HEK293 (cell line): ENCODE data around the gene ACADVL.
A peak's percentile ranks its signal among the peaks of the same experiment; 100 is the strongest.

Experiments
- GLIS1 ChIP-seq: fragments of 450-650 bp; formaldehyde crosslinking; IDR thresholded peaks from 2 replicates; pipeline ENCODE4 v1.5.1; 2016; ENCODE audit warnings: missing biosample characterization, missing genetic modification characterization
- HOXC10 ChIP-seq: sonication (generic); formaldehyde crosslinking; IDR thresholded peaks from 2 replicates; pipeline ENCODE4 v1.8.1; 2023; ENCODE audit warnings: mild to moderate bottlenecking, missing genetic modification reagents
- PATZ1 ChIP-seq: fragments of 450-650 bp; formaldehyde crosslinking; IDR thresholded peaks from 2 replicates; pipeline ENCODE4 v1.5.1; 2016; ENCODE audit warnings: missing biosample characterization, missing genetic modification characterization
- PRDM10 ChIP-seq: fragments of 450-650 bp; formaldehyde crosslinking; IDR thresholded peaks from 2 replicates; pipeline ENCODE4 v1.5.1; 2016; ENCODE audit warnings: missing biosample characterization, missing genetic modification characterization
- SP3 ChIP-seq: fragments of 450-650 bp; formaldehyde crosslinking; IDR thresholded peaks from 2 replicates; pipeline ENCODE4 v1.5.1; 2016; ENCODE audit warnings: missing biosample characterization, missing genetic modification characterization
- TRIM28 ChIP-seq: IDR thresholded peaks from 2 replicates; pipeline ENCODE4 v1.6.1; 2011; ENCODE audit warnings: low read length, control low read depth, borderline replicate concordance
- ZBTB48 ChIP-seq: fragments of 450-650 bp; formaldehyde crosslinking; IDR thresholded peaks from 2 replicates; pipeline ENCODE4 v1.5.1; 2016; ENCODE audit warnings: missing biosample characterization, missing genetic modification characterization
- ZBTB7A ChIP-seq: fragments of 450-650 bp; formaldehyde crosslinking; IDR thresholded peaks from 2 replicates; pipeline ENCODE4 v1.5.1; 2016; ENCODE audit warnings: low read depth, missing biosample characterization, missing genetic modification characterization
- ZFP41 ChIP-seq: fragments of 450-650 bp; formaldehyde crosslinking; IDR thresholded peaks from 2 replicates; pipeline ENCODE4 v1.5.1; 2016; ENCODE audit warnings: missing biosample characterization, missing genetic modification characterization, borderline replicate concordance
- ZNF335 ChIP-seq: fragments of 450-650 bp; formaldehyde crosslinking; conservative IDR thresholded peaks from 2 replicates; pipeline ENCODE4 v1.5.1; 2016; ENCODE audit warnings: missing biosample characterization, missing genetic modification characterization
- ZNF433 ChIP-seq: fragments of 450-650 bp; formaldehyde crosslinking; IDR thresholded peaks from 2 replicates; pipeline ENCODE4 v1.5.1; 2016; ENCODE audit warnings: missing biosample characterization, missing genetic modification characterization, low read depth
- TF ChIP-seq, protein P1 (sequence below): fragments of 450-650 bp; formaldehyde crosslinking; IDR thresholded peaks from 2 replicates; pipeline ENCODE4 v1.5.1; 2016; ENCODE audit warnings: missing biosample characterization, missing genetic modification characterization
- TF ChIP-seq, protein P2 (sequence below): fragments of 450-650 bp; formaldehyde crosslinking; IDR thresholded peaks from 2 replicates; pipeline ENCODE4 v1.5.1; 2016; ENCODE audit warnings: missing biosample characterization, missing genetic modification characterization
- TF ChIP-seq, protein P3 (sequence below): fragments of 450-650 bp; formaldehyde crosslinking; IDR thresholded peaks from 2 replicates; pipeline ENCODE4 v1.5.1; 2017; ENCODE audit warnings: missing biosample characterization, missing genetic modification characterization
- TF ChIP-seq, protein P4 (sequence below): fragments of 450-650 bp; formaldehyde crosslinking; IDR thresholded peaks from 2 replicates; pipeline ENCODE4 v1.5.1; 2016; ENCODE audit warnings: missing biosample characterization, missing genetic modification characterization, borderline replicate concordance

ACADVL gene

GRCh38 chr17:7217113-7217987 lies 2.4 kb upstream of the ACADVL start (continued):
- TF ChIP-seq, protein P1, sequence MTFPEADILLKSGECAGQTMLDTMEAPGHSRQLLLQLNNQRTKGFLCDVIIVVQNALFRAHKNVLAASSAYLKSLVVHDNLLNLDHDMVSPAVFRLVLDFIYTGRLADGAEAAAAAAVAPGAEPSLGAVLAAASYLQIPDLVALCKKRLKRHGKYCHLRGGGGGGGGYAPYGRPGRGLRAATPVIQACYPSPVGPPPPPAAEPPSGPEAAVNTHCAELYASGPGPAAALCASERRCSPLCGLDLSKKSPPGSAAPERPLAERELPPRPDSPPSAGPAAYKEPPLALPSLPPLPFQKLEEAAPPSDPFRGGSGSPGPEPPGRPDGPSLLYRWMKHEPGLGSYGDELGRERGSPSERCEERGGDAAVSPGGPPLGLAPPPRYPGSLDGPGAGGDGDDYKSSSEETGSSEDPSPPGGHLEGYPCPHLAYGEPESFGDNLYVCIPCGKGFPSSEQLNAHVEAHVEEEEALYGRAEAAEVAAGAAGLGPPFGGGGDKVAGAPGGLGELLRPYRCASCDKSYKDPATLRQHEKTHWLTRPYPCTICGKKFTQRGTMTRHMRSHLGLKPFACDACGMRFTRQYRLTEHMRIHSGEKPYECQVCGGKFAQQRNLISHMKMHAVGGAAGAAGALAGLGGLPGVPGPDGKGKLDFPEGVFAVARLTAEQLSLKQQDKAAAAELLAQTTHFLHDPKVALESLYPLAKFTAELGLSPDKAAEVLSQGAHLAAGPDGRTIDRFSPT, result peak; percentile 81
- peak; percentile 53; the same call in 1 of the 2 replicates for TF ChIP-seq ZBTB7A (tag by site-specific recombination)
- TF ChIP-seq TRIM28, result no peak
- TF ChIP-seq ZNF433 (tag by site-specific recombination), result 0 out of 2 replicates have a peak, but pooled peaks have one; percentile 7
- TF ChIP-seq, protein P2, sequence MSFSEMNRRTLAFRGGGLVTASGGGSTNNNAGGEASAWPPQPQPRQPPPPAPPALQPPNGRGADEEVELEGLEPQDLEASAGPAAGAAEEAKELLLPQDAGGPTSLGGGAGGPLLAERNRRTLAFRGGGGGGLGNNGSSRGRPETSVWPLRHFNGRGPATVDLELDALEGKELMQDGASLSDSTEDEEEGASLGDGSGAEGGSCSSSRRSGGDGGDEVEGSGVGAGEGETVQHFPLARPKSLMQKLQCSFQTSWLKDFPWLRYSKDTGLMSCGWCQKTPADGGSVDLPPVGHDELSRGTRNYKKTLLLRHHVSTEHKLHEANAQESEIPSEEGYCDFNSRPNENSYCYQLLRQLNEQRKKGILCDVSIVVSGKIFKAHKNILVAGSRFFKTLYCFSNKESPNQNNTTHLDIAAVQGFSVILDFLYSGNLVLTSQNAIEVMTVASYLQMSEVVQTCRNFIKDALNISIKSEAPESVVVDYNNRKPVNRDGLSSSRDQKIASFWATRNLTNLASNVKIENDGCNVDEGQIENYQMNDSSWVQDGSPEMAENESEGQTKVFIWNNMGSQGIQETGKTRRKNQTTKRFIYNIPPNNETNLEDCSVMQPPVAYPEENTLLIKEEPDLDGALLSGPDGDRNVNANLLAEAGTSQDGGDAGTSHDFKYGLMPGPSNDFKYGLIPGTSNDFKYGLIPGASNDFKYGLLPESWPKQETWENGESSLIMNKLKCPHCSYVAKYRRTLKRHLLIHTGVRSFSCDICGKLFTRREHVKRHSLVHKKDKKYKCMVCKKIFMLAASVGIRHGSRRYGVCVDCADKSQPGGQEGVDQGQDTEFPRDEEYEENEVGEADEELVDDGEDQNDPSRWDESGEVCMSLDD (tag by site-specific recombination), result peak; percentile 90
- TF ChIP-seq ZBTB48, result peak; percentile 72; the same call in 1 of the 2 replicates
- TF ChIP-seq PRDM10 (tag by site-specific recombination), result peak; percentile 58
- TF ChIP-seq HOXC10 (CRISPR knock-in tag), result no peak
- peak; percentile 81 for TF ChIP-seq GLIS1 (tag by site-specific recombination)
- TF ChIP-seq SP3 (tag by site-specific recombination), result peak; percentile 60
- TF ChIP-seq ZNF335, result peak; percentile 50; the same call in 1 of the 2 replicates
- TF ChIP-seq, protein P3, sequence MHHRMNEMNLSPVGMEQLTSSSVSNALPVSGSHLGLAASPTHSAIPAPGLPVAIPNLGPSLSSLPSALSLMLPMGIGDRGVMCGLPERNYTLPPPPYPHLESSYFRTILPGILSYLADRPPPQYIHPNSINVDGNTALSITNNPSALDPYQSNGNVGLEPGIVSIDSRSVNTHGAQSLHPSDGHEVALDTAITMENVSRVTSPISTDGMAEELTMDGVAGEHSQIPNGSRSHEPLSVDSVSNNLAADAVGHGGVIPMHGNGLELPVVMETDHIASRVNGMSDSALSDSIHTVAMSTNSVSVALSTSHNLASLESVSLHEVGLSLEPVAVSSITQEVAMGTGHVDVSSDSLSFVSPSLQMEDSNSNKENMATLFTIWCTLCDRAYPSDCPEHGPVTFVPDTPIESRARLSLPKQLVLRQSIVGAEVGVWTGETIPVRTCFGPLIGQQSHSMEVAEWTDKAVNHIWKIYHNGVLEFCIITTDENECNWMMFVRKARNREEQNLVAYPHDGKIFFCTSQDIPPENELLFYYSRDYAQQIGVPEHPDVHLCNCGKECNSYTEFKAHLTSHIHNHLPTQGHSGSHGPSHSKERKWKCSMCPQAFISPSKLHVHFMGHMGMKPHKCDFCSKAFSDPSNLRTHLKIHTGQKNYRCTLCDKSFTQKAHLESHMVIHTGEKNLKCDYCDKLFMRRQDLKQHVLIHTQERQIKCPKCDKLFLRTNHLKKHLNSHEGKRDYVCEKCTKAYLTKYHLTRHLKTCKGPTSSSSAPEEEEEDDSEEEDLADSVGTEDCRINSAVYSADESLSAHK (tag by site-specific recombination), result peak; percentile 36; the same call in 1 of the 2 replicates
- TF ChIP-seq, protein P4, sequence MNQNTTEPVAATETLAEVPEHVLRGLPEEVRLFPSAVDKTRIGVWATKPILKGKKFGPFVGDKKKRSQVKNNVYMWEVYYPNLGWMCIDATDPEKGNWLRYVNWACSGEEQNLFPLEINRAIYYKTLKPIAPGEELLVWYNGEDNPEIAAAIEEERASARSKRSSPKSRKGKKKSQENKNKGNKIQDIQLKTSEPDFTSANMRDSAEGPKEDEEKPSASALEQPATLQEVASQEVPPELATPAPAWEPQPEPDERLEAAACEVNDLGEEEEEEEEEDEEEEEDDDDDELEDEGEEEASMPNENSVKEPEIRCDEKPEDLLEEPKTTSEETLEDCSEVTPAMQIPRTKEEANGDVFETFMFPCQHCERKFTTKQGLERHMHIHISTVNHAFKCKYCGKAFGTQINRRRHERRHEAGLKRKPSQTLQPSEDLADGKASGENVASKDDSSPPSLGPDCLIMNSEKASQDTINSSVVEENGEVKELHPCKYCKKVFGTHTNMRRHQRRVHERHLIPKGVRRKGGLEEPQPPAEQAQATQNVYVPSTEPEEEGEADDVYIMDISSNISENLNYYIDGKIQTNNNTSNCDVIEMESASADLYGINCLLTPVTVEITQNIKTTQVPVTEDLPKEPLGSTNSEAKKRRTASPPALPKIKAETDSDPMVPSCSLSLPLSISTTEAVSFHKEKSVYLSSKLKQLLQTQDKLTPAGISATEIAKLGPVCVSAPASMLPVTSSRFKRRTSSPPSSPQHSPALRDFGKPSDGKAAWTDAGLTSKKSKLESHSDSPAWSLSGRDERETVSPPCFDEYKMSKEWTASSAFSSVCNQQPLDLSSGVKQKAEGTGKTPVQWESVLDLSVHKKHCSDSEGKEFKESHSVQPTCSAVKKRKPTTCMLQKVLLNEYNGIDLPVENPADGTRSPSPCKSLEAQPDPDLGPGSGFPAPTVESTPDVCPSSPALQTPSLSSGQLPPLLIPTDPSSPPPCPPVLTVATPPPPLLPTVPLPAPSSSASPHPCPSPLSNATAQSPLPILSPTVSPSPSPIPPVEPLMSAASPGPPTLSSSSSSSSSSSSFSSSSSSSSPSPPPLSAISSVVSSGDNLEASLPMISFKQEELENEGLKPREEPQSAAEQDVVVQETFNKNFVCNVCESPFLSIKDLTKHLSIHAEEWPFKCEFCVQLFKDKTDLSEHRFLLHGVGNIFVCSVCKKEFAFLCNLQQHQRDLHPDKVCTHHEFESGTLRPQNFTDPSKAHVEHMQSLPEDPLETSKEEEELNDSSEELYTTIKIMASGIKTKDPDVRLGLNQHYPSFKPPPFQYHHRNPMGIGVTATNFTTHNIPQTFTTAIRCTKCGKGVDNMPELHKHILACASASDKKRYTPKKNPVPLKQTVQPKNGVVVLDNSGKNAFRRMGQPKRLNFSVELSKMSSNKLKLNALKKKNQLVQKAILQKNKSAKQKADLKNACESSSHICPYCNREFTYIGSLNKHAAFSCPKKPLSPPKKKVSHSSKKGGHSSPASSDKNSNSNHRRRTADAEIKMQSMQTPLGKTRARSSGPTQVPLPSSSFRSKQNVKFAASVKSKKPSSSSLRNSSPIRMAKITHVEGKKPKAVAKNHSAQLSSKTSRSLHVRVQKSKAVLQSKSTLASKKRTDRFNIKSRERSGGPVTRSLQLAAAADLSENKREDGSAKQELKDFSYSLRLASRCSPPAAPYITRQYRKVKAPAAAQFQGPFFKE (tag by site-specific recombination), result no peak
- peak; percentile 61 for TF ChIP-seq PATZ1
- TF ChIP-seq ZFP41 (tag by site-specific recombination), result no peak
